K562 (cell line): ENCODE measurements around the gene TMEM270. TPM values are rescaled to one million over a fixed set of nuclear protein-coding genes. Genes with fewer than 3 reads are reported as not detected.

Source experiments
- ATAC-seq: fragments of 200-7000 bp; cut with Tn5 transposase; 3 replicates; pipeline ENCODE4 v1.9.1; 2020; ENCODE audit warnings: moderate library complexity
- BruUV-seq: library from RNA; stranded (reverse); fragments of 400-500 nt; replicated peaks from 2 replicates; lab custom pipeline; 2021; lab: Mats Ljungman, UMichigan
- CTCF ChIA-PET: fragments of 300-600 bp; formaldehyde crosslinking; extraction: SDS; loops from one replicate; lab custom pipeline; 2021; ENCODE audit warnings: low intra/inter-chr PET ratio; lab: Yijun Ruan, JAX
- POLR2A ChIA-PET: fragments of 300-600, 350-650 bp; sonication (Branson Sonifier 250); formaldehyde crosslinking; extraction: SDS; loops from one replicate; lab custom pipeline; 2021; ENCODE audit warnings: antibody characterized with exemption, inconsistent platforms; lab: Yijun Ruan, JAX
- DNase-seq, 4 experiments: peaks; one replicate each; pipeline versions ENCODE4 v3.0.0 to v3.0.0-alpha.2; 2011 to 2018; ENCODE audit warnings: low spot score in 3 of 4, mixed read lengths in 3 of 4; ENCODE audit errors: extremely low read depth in 1 of 4
- FAIRE-seq: peaks from 2 replicates; lab custom pipeline; 2011; peaks lifted over from hg19 to GRCh38; lab: Jason Lieb, UNC
- H2AFZ ChIP-seq: 2 replicates; pipeline ENCODE4 v1.6.0; 2011; ENCODE audit warnings: low read depth, low read length, control low read depth, inconsistent platforms
- H3K27ac ChIP-seq: fragments of 200-600 bp; 3 replicates; pipeline ENCODE4 v1.8.0; 2011; ENCODE audit warnings: low read depth, mild to moderate bottlenecking, control low read depth, inconsistent platforms, low read length, moderate library complexity, mixed read lengths; ENCODE audit errors: extremely low read depth
- H3K27me3 ChIP-seq, 2 experiments: fragments of 300-600 bp in 1 of 2; 2 replicates in 1 of 2; 3 replicates in 1 of 2; pipeline versions ENCODE4 v1.6.0 to v1.8.0; 2011; ENCODE audit warnings: inconsistent platforms in 2 of 2, low read length in 2 of 2, mild to moderate bottlenecking in 1 of 2, mixed read lengths in 1 of 2, moderate library complexity in 1 of 2; ENCODE audit not compliant: control insufficient read depth in 2 of 2, insufficient read depth in 2 of 2
- H3K36me3 ChIP-seq: fragments of 300-600 bp; 3 replicates; pipeline ENCODE4 v1.8.0; 2011; ENCODE audit warnings: mild to moderate bottlenecking, low read length, inconsistent platforms; ENCODE audit not compliant: control insufficient read depth, insufficient read depth
- H3K4me1 ChIP-seq, 2 experiments: fragments of 200-600 bp in 1 of 2; replicated peaks in 1 of 2; 2 replicates in 1 of 2; 3 replicates in 1 of 2; pipeline versions ENCODE4 v1.5.1 to v1.8.0; 2011; ENCODE audit warnings: inconsistent platforms in 2 of 2, low read length in 2 of 2, mild to moderate bottlenecking in 1 of 2, mixed read lengths in 1 of 2, moderate library complexity in 1 of 2; ENCODE audit not compliant: control insufficient read depth in 2 of 2, insufficient read depth in 2 of 2
- H3K4me2 ChIP-seq: 2 replicates; pipeline ENCODE4 v1.6.1; 2011; ENCODE audit warnings: low read length, control low read depth, inconsistent platforms, mixed read lengths; ENCODE audit not compliant: insufficient read depth
- H3K4me3 ChIP-seq: fragments of 200-600 bp; sonication (generic), shearing (Covaris generic); 2 replicates; pipeline ENCODE4 v1.5.1; 2016; ENCODE audit warnings: control low read depth, inconsistent platforms
- H3K79me2 ChIP-seq: fragments of 200-600 bp; 3 replicates; pipeline ENCODE4 v1.8.0; 2011; ENCODE audit warnings: low read length, inconsistent platforms; ENCODE audit not compliant: control insufficient read depth, insufficient read depth
- H3K9ac ChIP-seq, 2 experiments: 2 replicates each; pipeline versions ENCODE4 v1.6.0 to v1.6.1; 2011; ENCODE audit warnings: low read depth in 2 of 2, low read length in 2 of 2, control low read depth in 1 of 2, inconsistent platforms in 1 of 2, mild to moderate bottlenecking in 1 of 2, mixed read lengths in 1 of 2; ENCODE audit not compliant: insufficient read depth in 1 of 2
- H3K9me1 ChIP-seq: one replicate; pipeline ENCODE4 v1.6.0; 2011; ENCODE audit warnings: inconsistent platforms, mild to moderate bottlenecking, low read length, moderate library complexity; ENCODE audit not compliant: control insufficient read depth, insufficient read depth
- H3K9me3 ChIP-seq: replicated peaks from 2 replicates; pipeline ENCODE4 v1.5.1; 2011; ENCODE audit warnings: low read depth, low read length, inconsistent platforms; ENCODE audit not compliant: control insufficient read depth, insufficient read depth
- H4K20me1 ChIP-seq: replicated peaks from 2 replicates; pipeline ENCODE4 v1.6.1; 2011; ENCODE audit warnings: low read length, inconsistent platforms, mixed read lengths; ENCODE audit not compliant: control insufficient read depth, insufficient read depth
- ADNP ChIP-seq: fragments of 200-800 bp; sonication (Bioruptor generic); IDR thresholded peaks from 2 replicates; pipeline ENCODE4 v1.6.1; 2016; ENCODE audit warnings: missing genetic modification characterization, missing compliant biosample characterization
- BRCA1 ChIP-seq, 2 experiments: fragments of 450-650 bp in 1 of 2; sonication (generic) in 1 of 2; formaldehyde crosslinking in 1 of 2; IDR thresholded peaks; 2 replicates each; pipeline versions ENCODE4 v1.5.0 to v1.6.1; 2017 to 2020; ENCODE audit warnings: mild to moderate bottlenecking in 1 of 2, missing genetic modification reagents in 1 of 2
- CBX8 ChIP-seq: fragments of 200-600 bp; sonication (generic); IDR thresholded peaks from 2 replicates; pipeline ENCODE4 v1.6.1; 2012; ENCODE audit warnings: borderline replicate concordance, mixed run types, low read depth, mild to moderate bottlenecking, moderate library complexity, mixed read lengths, low read length, control low read depth, inconsistent platforms; ENCODE audit not compliant: poor library complexity, severe bottlenecking; ENCODE audit errors: extremely low read depth
- HDAC8 ChIP-seq: fragments of 450-650 bp; IDR thresholded peaks from 2 replicates; pipeline ENCODE4 v1.6.1; 2016; ENCODE audit warnings: mild to moderate bottlenecking, missing genetic modification characterization, moderate library complexity, missing compliant biosample characterization
- KDM1A ChIP-seq, 2 experiments: fragments of 450-650 bp; IDR thresholded peaks; 2 replicates each; pipeline ENCODE4 v1.6.1; 2016; ENCODE audit warnings: mild to moderate bottlenecking in 2 of 2
- ZKSCAN8 ChIP-seq: fragments of 200-800 bp; sonication (Bioruptor generic); IDR thresholded peaks from 2 replicates; pipeline ENCODE4 v1.6.1; 2016; ENCODE audit warnings: missing genetic modification characterization, missing compliant biosample characterization
- WGBS: fragments of 100-300 bp; shearing (Covaris generic); methylation state at CpG from one replicate; pipeline ENCODE4 v1.1.6; 2016; ENCODE audit warnings: low coverage, mixed read lengths; ENCODE audit not compliant: insufficient coverage; ENCODE audit errors: missing lambda C conversion rate; 5-methylcytosine and 5-hydroxymethylcytosine counted together
- in situ Hi-C: fragments of 300-500 bp; cut with MboI; formaldehyde crosslinking; loops from 4 replicates; pipeline ENCODE4 v1.15.0; 2018; ENCODE audit warnings: inconsistent platforms, mixed read lengths
- intact Hi-C: fragments of 100-400 bp; cut with micrococcal nuclease; formaldehyde crosslinking; loops from 2 replicates; pipeline ENCODE4 v1.14.2; 2022
- polyA plus RNA-seq, 8 experiments: library from polyadenylated mRNA; depleted of rRNA in 4 of 8; stranded (reverse) in 5 of 8; unstranded in 3 of 8; fragments of >200 nt; fragmentation: Nextera tagmentation in 2 of 8; fragmentation: Illumina TruSeq in 1 of 8; extraction: Ambion mirVana in 2 of 8; extraction: Trizol in 1 of 8; gene quantifications; 2 replicates each; pipeline versions ENCODE4 v1.2.1 to v1.2.3, GENCODE V29; 2011 to 2014; ENCODE audit warnings: inconsistent platforms in 1 of 8, missing spikeins in 1 of 8
- total RNA-seq, 7 experiments: library from RNA; depleted of rRNA in 6 of 7; stranded (reverse); fragments of >200 nt in 6 of 7; fragmentation: Illumina TruSeq in 2 of 7; extraction: Trizol in 2 of 7; gene quantifications; 2 replicates each; pipeline versions ENCODE4 v1.2.1 to v1.2.3, GENCODE V29; 2011 to 2021; ENCODE audit warnings: low replicate concordance in 1 of 7
- TF ChIP-seq, protein P1 (sequence below), 3 experiments: IDR thresholded peaks in 2 of 3; conservative IDR thresholded peaks in 1 of 3; 2 replicates each; pipeline ENCODE4 v1.5.1; 2011 to 2012; ENCODE audit warnings: low read length in 3 of 3, mild to moderate bottlenecking in 3 of 3, control low read depth in 2 of 3, improper control_type of control experiment in 1 of 3, inconsistent platforms in 1 of 3, low read depth in 1 of 3, mixed read lengths in 1 of 3, moderate library complexity in 1 of 3; ENCODE audit not compliant: insufficient read depth in 2 of 3
- TF ChIP-seq, protein P2 (sequence below), 2 experiments: IDR thresholded peaks; 2 replicates each; pipeline ENCODE4 v1.6.1; 2011; ENCODE audit warnings: borderline replicate concordance in 1 of 2, control low read depth in 1 of 2, low read depth in 1 of 2, low read length in 1 of 2, mild to moderate bottlenecking in 1 of 2, mixed read lengths in 1 of 2, moderate library complexity in 1 of 2; ENCODE audit not compliant: insufficient read depth in 1 of 2, insufficient read length in 1 of 2, poor library complexity in 1 of 2, severe bottlenecking in 1 of 2; ENCODE audit errors: extremely low read depth in 1 of 2

Gene TMEM270
- total and polyA plus RNA-seq, 9 of the 15 experiments (the other 6 are each of a cell fraction or from before 2014, with no cell fraction given): not detected

GRCh38 chr7:73839743-73840714, 20.9 kb upstream of the TMEM270 start:
- FAIRE-seq (no peak), ATAC-seq (peak; percentile 36; the same call in 2 of the 3 replicates), DNase-seq (peak in 1 of 4 experiments; percentile 50)
- CTCF ChIA-PET: no interaction called here
- POLR2A ChIA-PET: interaction anchor here (0.6 to 1.0 kb wide), 3 partner anchors 11 to 102 kb away, joined by 3 to 4 read pairs (median 4); partner anchors contain the start of gene ABHD11
- Histone ChIP-seq H3K4me3 (no peak overlapping the region), H3K9me3 (no peaks in the 10 kb centered on the region), H3K27ac (no peak overlapping the region), H3K9me1 (no peaks in the 10 kb centered on the region), H3K36me3 (no peaks in the 10 kb centered on the region), H3K79me2 (no peaks in the 10 kb centered on the region), H3K4me2 (no peak overlapping the region), H3K4me1 (peaks cover 0 to 32% of the 10 kb centered on the region in 2 experiments; a peak in 4 of 5 replicates), H3K27me3 (no peaks in the 10 kb centered on the region), H2AFZ (no peak overlapping the region), H3K9ac (no peak overlapping the region), H4K20me1 (no peaks in the 10 kb centered on the region)
- 69% methylated on average over 20 of the region's 22 CpGs for WGBS
- in situ Hi-C loops: no loop called here
- BruUV-seq: no TSS peak
- peak; percentile 34; the same call in 1 of the 2 replicates for TF ChIP-seq ADNP (tag)
- no peak for TF ChIP-seq KDM1A (IDR thresholded peaks at IDR 0.05)
- TF ChIP-seq, protein P1, sequence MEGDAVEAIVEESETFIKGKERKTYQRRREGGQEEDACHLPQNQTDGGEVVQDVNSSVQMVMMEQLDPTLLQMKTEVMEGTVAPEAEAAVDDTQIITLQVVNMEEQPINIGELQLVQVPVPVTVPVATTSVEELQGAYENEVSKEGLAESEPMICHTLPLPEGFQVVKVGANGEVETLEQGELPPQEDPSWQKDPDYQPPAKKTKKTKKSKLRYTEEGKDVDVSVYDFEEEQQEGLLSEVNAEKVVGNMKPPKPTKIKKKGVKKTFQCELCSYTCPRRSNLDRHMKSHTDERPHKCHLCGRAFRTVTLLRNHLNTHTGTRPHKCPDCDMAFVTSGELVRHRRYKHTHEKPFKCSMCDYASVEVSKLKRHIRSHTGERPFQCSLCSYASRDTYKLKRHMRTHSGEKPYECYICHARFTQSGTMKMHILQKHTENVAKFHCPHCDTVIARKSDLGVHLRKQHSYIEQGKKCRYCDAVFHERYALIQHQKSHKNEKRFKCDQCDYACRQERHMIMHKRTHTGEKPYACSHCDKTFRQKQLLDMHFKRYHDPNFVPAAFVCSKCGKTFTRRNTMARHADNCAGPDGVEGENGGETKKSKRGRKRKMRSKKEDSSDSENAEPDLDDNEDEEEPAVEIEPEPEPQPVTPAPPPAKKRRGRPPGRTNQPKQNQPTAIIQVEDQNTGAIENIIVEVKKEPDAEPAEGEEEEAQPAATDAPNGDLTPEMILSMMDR (IDR thresholded peaks at IDR 0.05 in 2 of 3, conservative IDR thresholded peaks at IDR 0.05 in 1 of 3; ENCODE audit: insufficient read depth in 2 of 3, low read depth in 1 of 3, low read length in 3 of 3): peak; percentile 44 to 92 (median 47); a peak in 5 of 6 replicates
- no peak for TF ChIP-seq CBX8
- no peak for TF ChIP-seq HDAC8 (tag)
- no peak for TF ChIP-seq BRCA1 (IDR thresholded peaks at IDR 0.05)
- no peak for TF ChIP-seq BRCA1 (CRISPR knock-in tag; IDR thresholded peaks at IDR 0.05)
- TF ChIP-seq, protein P2, sequence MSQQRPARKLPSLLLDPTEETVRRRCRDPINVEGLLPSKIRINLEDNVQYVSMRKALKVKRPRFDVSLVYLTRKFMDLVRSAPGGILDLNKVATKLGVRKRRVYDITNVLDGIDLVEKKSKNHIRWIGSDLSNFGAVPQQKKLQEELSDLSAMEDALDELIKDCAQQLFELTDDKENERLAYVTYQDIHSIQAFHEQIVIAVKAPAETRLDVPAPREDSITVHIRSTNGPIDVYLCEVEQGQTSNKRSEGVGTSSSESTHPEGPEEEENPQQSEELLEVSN (IDR thresholded peaks at IDR 0.05; ENCODE audit: borderline replicate concordance in 1 of 2, extremely low read depth in 1 of 2, insufficient read depth in 1 of 2, insufficient read length in 1 of 2, low read depth in 1 of 2, low read length in 1 of 2, poor library complexity in 1 of 2, severe bottlenecking in 1 of 2): no peak
- TF ChIP-seq ZKSCAN8 (CRISPR knock-in tag): no peak
- intact Hi-C loops: no loop called here
